Endodermal cell (in vitro differentiated cells): ENCODE results near the gene SLC19A1. TPM values are rescaled to one million over a fixed set of nuclear protein-coding genes. Genes with fewer than 3 reads are reported as not detected.

Experiments
- DNase-seq: peaks from one replicate; pipeline ENCODE4 v3.0.0-alpha.2; 2017
- H3K27ac ChIP-seq: 2 replicates; pipeline ENCODE4 v1.5.1; 2013; ENCODE audit warnings: mild to moderate bottlenecking, low read depth, low read length, moderate library complexity
- H3K27me3 ChIP-seq: 2 replicates; pipeline ENCODE4 v1.6.1; 2013; ENCODE audit warnings: mild to moderate bottlenecking, low read length, moderate library complexity; ENCODE audit not compliant: insufficient read depth, control insufficient read depth, poor library complexity, severe bottlenecking
- H3K36me3 ChIP-seq: 2 replicates; pipeline ENCODE4 v1.7.0; 2013; ENCODE audit warnings: mild to moderate bottlenecking, low read length, moderate library complexity; ENCODE audit not compliant: control insufficient read depth, insufficient read depth
- H3K4me1 ChIP-seq: one replicate; pipeline ENCODE4 v1.7.0; 2013; ENCODE audit warnings: low read length; ENCODE audit not compliant: control insufficient read depth, insufficient read depth
- H3K4me3 ChIP-seq: 2 replicates; pipeline ENCODE4 v1.5.1; 2013; ENCODE audit warnings: mild to moderate bottlenecking, low read length, moderate library complexity
- H3K9ac ChIP-seq: 2 replicates; pipeline ENCODE4 v1.6.1; 2013; ENCODE audit warnings: mild to moderate bottlenecking, low read length, moderate library complexity; ENCODE audit not compliant: poor library complexity, severe bottlenecking; ENCODE audit errors: extremely low read depth
- H3K9me3 ChIP-seq: 2 replicates; pipeline ENCODE4 v1.6.1; 2013; ENCODE audit warnings: mild to moderate bottlenecking, low read length, moderate library complexity; ENCODE audit not compliant: control insufficient read depth
- H3K27ac Mint-ChIP-seq: 2 replicates; pipeline ENCODE4 v1.8.0; 2020; ENCODE audit warnings: mixed read lengths
- H3K27me3 Mint-ChIP-seq: 2 replicates; pipeline ENCODE4 v1.8.0; 2021; ENCODE audit warnings: mild to moderate bottlenecking, mixed read lengths; ENCODE audit not compliant: insufficient read depth
- H3K36me3 Mint-ChIP-seq: 2 replicates; pipeline ENCODE4 v1.8.0; 2020; ENCODE audit warnings: low read depth, mixed read lengths
- H3K4me1 Mint-ChIP-seq: 2 replicates; pipeline ENCODE4 v1.8.0; 2020; ENCODE audit warnings: mixed read lengths
- H3K4me3 Mint-ChIP-seq: 2 replicates; pipeline ENCODE4 v1.8.0; 2020; ENCODE audit warnings: mild to moderate bottlenecking, moderate library complexity, mixed read lengths
- H3K9me3 Mint-ChIP-seq: 2 replicates; pipeline ENCODE4 v1.8.0; 2020; ENCODE audit warnings: mild to moderate bottlenecking, mixed read lengths
- CTCF ChIP-seq: fragments of 200-600 bp; sonication (generic); conservative IDR thresholded peaks from 2 replicates; pipeline ENCODE4 v1.5.0; 2021; ENCODE audit warnings: antibody characterized with exemption, mild to moderate bottlenecking
- WGBS, 2 experiments: methylation state at CpG; one replicate each; pipeline versions ENCODE4 v1.1.5 to v1.1.7; 2013; ENCODE audit warnings: missing lambda C conversion rate in 2 of 2, mixed read lengths in 1 of 2; ENCODE audit not compliant: insufficient coverage in 1 of 2, insufficient read length in 1 of 2; 5-methylcytosine and 5-hydroxymethylcytosine counted together
- total RNA-seq, 2 donors: library from RNA; stranded (reverse); fragmentation: NEBNext Ultra II Directional in 1 of 2; extraction: Animal tissue kit (Norgen Biotek cat#: 25700) in 1 of 2; gene quantifications; 2 replicates in 1 of 2; 3 replicates in 1 of 2; pipeline ENCODE4 v1.2.1, GENCODE V29; 2021

The SLC19A1 gene
- total RNA-seq, 2 donors from 2014 or later, result 28.8 to 29.4 TPM

GRCh38 chr21:45485686-45486442, 56.4 kb downstream of the SLC19A1 start:
- Histone ChIP-seq H3K4me3 (no peak overlapping the region), H3K9ac (no peak overlapping the region), H3K27ac (no peak overlapping the region), H3K4me1 (peaks cover 10% of the 10 kb centered on the region), H3K27me3 (no peaks in the 10 kb centered on the region), H3K36me3 (peaks cover 62% of the 10 kb centered on the region), H3K9me3 (no peaks in the 10 kb centered on the region)
- no peak overlapping the region for H3K4me3 Mint-ChIP-seq
- WGBS, 2 experiments, result 91 to 93% methylated on average over 18 to 25 of the region's 25 CpGs
- no peak for DNase-seq
- TF ChIP-seq CTCF, result no peak
- H3K27me3 Mint-ChIP-seq, result no peaks in the 10 kb centered on the region
- no peaks in the 10 kb centered on the region for H3K9me3 Mint-ChIP-seq
- H3K36me3 Mint-ChIP-seq, result peaks cover 48% of the 10 kb centered on the region
- H3K4me1 Mint-ChIP-seq, result peaks cover 10% of the 10 kb centered on the region
- H3K27ac Mint-ChIP-seq, result no peak overlapping the region

- Mint-ChIP-seq H3K9me3 (no peaks in the 10 kb centered on the region), H3K36me3 (peaks cover 50% of the 10 kb centered on the region), H3K27me3 (no peaks in the 10 kb centered on the region), H3K27ac (no peak overlapping the region), H3K4me1 (peaks cover 10% of the 10 kb centered on the region), H3K4me3 (no peak overlapping the region)
- Histone ChIP-seq H3K4me3 (no peak overlapping the region), H3K9ac (no peak overlapping the region), H3K4me1 (peaks cover 10% of the 10 kb centered on the region), H3K36me3 (peaks cover 67% of the 10 kb centered on the region), H3K27me3 (no peaks in the 10 kb centered on the region), H3K27ac (no peak overlapping the region), H3K9me3 (no peaks in the 10 kb centered on the region)
- no peak for DNase-seq
- 92 to 100% methylated on average over 4 to 6 of the region's 6 CpGs for WGBS, 2 experiments
- TF ChIP-seq CTCF, result no peak
Measured at GRCh38 chr21:45484318-45484717, 57.9 kb downstream of the SLC19A1 start.

- Histone ChIP-seq H3K27me3 (no peaks in the 10 kb centered on the region), H3K4me3 (no peak overlapping the region), H3K4me1 (peaks cover under 1% of the 10 kb centered on the region), H3K9me3 (no peaks in the 10 kb centered on the region), H3K27ac (no peak overlapping the region), H3K36me3 (peaks cover 74% of the 10 kb centered on the region), H3K9ac (no peak overlapping the region)
- Mint-ChIP-seq H3K27me3 (no peaks in the 10 kb centered on the region), H3K9me3 (no peaks in the 10 kb centered on the region), H3K4me3 (no peak overlapping the region), H3K27ac (no peak overlapping the region), H3K36me3 (peaks cover 55% of the 10 kb centered on the region), H3K4me1 (peaks cover 5% of the 10 kb centered on the region)
- no peak for TF ChIP-seq CTCF
- DNase-seq, result no peak
- 95 to 96% methylated on average over 25 to 39 of the region's 40 CpGs for WGBS, 2 experiments
Measured at GRCh38 chr21:45482899-45483821, 59.1 kb downstream of the SLC19A1 start.
